ENCODE measurements around the gene IFI44L.

GRCh38 chr1:78690516-78690915 lies 70.3 kb downstream of the IFI44L start:
- no peak for TF ChIP-seq CTCF (IDR thresholded peaks at IDR 0.05; ENCODE audit: insufficient read depth, low read length, poor library complexity, severe bottlenecking)
- no peak for TF ChIP-seq EZH2phosphoT487 (conservative IDR thresholded peaks at IDR 0.05; ENCODE audit: low read length)

Data from SU-DHL-6 (cell line).